Memory B cell (primary cell): ENCODE results near the gene LRP8.
A peak's percentile ranks its signal among the peaks of the same experiment; 100 is the strongest.

Experiments used
- ATAC-seq: fragments of 150-1000 bp; cut with Tn5 transposase; 2 replicates; pipeline ENCODE4 v1.10.0; 2021; ENCODE audit warnings: low read depth, mild to moderate bottlenecking, moderate library complexity
- DNase-seq, 2 donors: peaks; one replicate each; pipeline ENCODE4 v3.0.0; 2022; ENCODE audit warnings: low spot score in 2 of 2
- H3K27ac Mint-ChIP-seq: one replicate; pipeline ENCODE4 v1.8.0; 2022; ENCODE audit warnings: mild to moderate bottlenecking, moderate library complexity, mixed read lengths
- H3K27me3 Mint-ChIP-seq: one replicate; pipeline ENCODE4 v1.8.0; 2022; ENCODE audit warnings: mixed read lengths
- H3K36me3 Mint-ChIP-seq: one replicate; pipeline ENCODE4 v1.8.0; 2022; ENCODE audit warnings: mild to moderate bottlenecking, mixed read lengths
- H3K4me1 Mint-ChIP-seq: one replicate; pipeline ENCODE4 v1.8.0; 2022; ENCODE audit warnings: mixed read lengths
- H3K4me3 Mint-ChIP-seq: one replicate; pipeline ENCODE4 v1.8.0; 2022; ENCODE audit warnings: mild to moderate bottlenecking, moderate library complexity, mixed read lengths
- H3K9me3 Mint-ChIP-seq: one replicate; pipeline ENCODE4 v1.8.0; 2022; ENCODE audit warnings: mixed read lengths

LRP8 gene

DNA sequence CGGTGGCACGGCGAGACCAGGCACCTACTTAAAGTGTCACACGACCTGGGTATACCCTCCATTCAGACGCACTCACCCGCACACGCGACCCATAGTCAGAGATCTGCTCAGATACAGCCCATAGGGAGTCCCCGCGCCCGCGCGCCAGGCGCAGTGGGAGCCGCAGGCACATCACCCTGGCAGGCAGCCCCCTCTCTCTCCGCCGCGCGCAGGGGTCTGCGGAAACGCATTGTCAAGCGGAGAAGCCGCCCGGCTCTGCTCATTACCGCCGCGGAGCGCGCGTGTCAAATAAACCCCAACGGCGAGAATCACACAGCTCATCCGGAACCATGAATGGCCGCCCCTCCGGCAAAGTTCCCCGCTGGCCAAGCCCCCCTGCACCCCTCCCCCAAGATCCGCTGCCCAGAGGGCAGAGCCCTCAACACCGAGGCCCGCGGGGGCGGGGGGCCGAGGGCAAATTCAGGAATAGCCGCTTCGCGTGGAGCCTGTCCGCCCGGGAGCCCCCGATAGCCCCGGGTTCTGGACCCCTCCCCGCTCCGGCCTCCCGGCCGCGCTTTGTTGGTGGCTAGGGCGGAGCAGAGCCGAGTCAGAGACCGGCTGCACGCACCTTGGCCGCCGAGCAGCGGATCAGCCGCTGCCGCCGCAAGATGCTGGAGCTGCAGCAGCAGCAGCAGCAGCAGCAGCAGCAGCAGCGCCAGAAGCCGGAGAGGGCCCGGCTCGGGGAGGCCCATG lies 522 bp downstream of the LRP8 start:
- Mint-ChIP-seq H3K27me3 (no peaks in the 10 kb centered on the region), H3K36me3 (no peaks in the 10 kb centered on the region), H3K27ac (peak overlapping the region; percentile 79), H3K9me3 (no peaks in the 10 kb centered on the region), H3K4me3 (peak overlapping the region; percentile 92), H3K4me1 (peaks cover 11% of the 10 kb centered on the region)
- DNase-seq = peak; percentile 32 to 55
- peak; percentile 11 for ATAC-seq

DNA sequence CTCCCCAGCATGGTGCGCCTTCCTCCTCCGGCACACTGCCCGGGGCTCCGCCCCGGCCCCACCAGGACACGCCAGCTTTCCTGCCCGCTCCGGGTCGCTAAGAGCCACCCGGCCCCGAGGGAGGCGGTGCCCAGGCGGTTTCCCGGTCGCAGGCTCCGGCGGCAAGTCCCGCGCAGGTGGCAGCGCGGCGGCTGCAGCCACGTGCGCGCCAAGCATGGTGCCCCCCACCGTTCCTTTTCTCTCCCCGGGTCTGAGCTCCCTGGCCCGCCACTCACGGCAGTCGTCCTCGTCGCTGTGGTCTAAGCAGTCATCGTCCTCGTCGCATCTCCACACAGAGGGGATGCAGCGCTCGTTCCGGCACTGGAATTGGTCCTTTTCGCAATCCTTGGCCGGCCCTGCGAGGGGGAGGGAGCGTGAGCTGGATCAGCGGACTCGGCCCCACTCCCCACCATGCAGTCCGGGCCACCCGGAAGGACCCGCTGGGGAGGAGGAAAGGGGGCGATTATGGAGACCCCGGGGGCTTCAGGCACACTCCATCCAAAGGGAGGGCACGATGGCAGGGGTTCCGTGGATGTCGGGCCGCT lies 1.2 kb downstream of the LRP8 start:
- peak overlapping the region; percentile 92 for H3K4me3 Mint-ChIP-seq
- no peaks in the 10 kb centered on the region for H3K27me3 Mint-ChIP-seq
- H3K4me1 Mint-ChIP-seq = peaks cover 13% of the 10 kb centered on the region
- no peaks in the 10 kb centered on the region for H3K9me3 Mint-ChIP-seq
- ATAC-seq = peak; percentile 10
- DNase-seq = peak in 1 of 2 donors; percentile 23
- H3K36me3 Mint-ChIP-seq = no peaks in the 10 kb centered on the region
- H3K27ac Mint-ChIP-seq = peak overlapping the region; percentile 79

DNA sequence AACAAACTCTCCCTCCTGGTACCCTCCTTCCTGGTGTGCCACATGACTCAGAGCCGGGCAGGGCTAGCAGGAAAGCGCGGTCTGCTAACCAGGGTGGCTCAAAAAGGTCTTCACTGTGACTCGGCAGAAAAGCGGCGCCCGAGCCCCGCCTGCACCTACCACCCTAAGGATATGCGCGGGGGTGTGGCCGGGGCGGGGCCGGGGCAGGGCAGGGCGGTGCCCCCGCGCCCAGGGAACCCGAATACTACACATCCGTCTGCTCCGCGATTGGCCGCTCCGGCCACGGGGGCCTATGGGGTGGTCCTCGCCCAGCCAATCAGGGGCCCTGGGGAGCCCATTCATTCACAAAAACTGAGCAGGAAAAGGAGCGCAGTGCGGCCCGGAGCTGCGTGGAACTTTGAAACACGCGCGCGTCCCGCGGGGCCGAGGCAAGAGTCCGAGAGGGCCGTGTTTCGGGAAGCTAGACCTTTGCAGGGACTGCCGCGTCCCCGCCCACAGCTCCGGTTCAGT lies 1.7 kb downstream of the LRP8 start:
- Mint-ChIP-seq H3K4me3 (peak overlapping the region; percentile 92), H3K9me3 (no peaks in the 10 kb centered on the region), H3K4me1 (peaks cover 15% of the 10 kb centered on the region), H3K36me3 (no peaks in the 10 kb centered on the region), H3K27ac (peak overlapping the region; percentile 75), H3K27me3 (no peaks in the 10 kb centered on the region)
- DNase-seq (peak; percentile 80 to 85), ATAC-seq (peak; percentile 86)

DNA sequence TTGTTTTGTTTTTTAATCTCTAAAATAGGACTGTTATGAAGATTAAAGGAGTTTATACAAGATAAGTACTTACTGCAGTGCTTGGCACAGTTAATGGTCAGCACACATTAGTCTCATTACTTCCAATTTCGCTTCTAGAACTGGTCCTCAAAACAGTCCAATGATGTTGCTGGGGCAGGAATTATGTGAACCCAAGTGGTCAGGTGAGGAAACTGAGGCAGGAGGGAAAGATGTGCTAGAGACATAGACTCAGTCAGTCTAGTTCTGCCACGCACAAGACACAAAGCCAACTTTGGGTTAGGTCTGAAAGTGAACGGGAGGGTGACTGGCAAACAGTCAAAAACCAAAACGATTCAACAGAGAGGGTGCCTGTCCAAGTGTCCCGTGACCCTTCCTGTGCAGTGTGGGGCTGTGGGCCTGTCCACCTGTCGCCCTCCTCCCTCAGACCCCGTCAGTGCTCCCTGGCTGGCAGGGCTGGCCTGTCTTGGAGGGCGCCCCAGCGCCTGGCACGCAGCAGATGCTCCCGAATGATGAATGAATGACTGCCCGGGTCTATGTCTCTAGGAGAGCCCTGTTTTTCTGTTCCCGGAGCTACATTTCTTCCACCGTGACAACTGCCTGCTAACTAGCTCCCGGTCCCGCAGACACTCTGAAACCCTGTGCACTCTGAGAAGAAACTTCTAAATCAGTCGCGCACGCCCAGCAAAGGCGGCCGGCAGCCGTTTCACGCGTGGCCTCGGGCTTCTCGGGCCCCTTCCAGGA lies 2.4 kb downstream of the LRP8 start:
- peak overlapping the region; percentile 92 for H3K4me3 Mint-ChIP-seq
- ATAC-seq (no peak), DNase-seq (no peak)
- H3K27ac Mint-ChIP-seq = peak overlapping the region; percentile 75
- no peaks in the 10 kb centered on the region for H3K9me3 Mint-ChIP-seq
- H3K36me3 Mint-ChIP-seq = no peaks in the 10 kb centered on the region
- peaks cover 18% of the 10 kb centered on the region for H3K4me1 Mint-ChIP-seq
- H3K27me3 Mint-ChIP-seq = no peaks in the 10 kb centered on the region

DNA sequence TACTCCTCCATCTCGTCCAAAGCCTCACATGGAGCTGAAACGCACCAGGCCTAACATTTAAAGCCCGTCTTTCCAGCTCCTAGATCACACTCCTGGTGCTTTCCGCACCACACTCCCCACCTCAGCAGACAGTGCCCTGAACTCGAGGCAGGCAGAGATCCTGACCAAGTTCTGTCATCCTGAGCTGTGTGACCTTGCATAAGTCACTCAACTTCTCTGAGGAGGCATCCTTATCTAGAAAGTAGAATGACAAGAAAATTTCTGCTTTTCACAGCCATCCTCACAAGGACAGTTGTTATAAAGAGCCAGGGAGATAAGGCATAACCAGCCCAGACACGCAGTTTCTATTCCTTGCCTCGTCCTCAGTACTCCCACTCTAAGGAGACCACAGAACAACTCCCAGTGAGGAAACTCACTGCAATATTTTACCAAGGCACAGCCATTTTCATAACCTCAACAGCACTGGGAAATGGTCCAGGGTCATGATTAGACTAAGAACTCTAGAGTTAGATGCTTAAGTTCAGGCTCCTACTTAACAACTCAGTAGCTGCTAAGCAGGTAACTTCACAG lies 3.1 kb downstream of the LRP8 start:
- H3K36me3 Mint-ChIP-seq = no peaks in the 10 kb centered on the region

DNA sequence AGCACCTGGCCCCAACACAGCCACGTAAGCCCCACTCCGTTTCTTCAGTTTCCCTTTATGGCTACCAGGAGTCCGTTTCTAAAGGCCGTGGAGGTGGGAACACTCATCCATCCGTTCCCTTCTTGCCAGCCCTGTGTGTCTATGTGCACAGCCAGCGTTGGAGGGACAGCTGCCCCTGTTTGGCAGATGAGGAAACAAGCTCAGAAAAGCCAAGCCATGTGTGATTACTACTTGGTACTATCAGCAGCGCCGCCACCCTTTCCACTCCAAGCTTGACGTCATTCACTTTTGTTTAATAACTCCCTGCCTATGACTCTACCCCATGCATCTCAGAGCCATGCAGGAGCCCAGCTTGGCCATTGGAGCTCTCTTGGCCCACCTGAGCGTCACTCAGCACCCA lies 3.5 kb downstream of the LRP8 start:
- peaks cover 18% of the 10 kb centered on the region for H3K4me1 Mint-ChIP-seq
- H3K27ac Mint-ChIP-seq = no peak overlapping the region
- no peak overlapping the region for H3K4me3 Mint-ChIP-seq
- H3K36me3 Mint-ChIP-seq = no peaks in the 10 kb centered on the region
- H3K27me3 Mint-ChIP-seq = no peaks in the 10 kb centered on the region
- ATAC-seq = no peak
- DNase-seq = no peak
- no peaks in the 10 kb centered on the region for H3K9me3 Mint-ChIP-seq

More for the DNA sequence above, 3.1 kb downstream of the LRP8 start:
- no peak overlapping the region for H3K27ac Mint-ChIP-seq
- no peak overlapping the region for H3K4me3 Mint-ChIP-seq
- no peaks in the 10 kb centered on the region for H3K9me3 Mint-ChIP-seq
- no peaks in the 10 kb centered on the region for H3K27me3 Mint-ChIP-seq
- DNase-seq (no peak), ATAC-seq (no peak)
- H3K4me1 Mint-ChIP-seq = peaks cover 18% of the 10 kb centered on the region

DNA sequence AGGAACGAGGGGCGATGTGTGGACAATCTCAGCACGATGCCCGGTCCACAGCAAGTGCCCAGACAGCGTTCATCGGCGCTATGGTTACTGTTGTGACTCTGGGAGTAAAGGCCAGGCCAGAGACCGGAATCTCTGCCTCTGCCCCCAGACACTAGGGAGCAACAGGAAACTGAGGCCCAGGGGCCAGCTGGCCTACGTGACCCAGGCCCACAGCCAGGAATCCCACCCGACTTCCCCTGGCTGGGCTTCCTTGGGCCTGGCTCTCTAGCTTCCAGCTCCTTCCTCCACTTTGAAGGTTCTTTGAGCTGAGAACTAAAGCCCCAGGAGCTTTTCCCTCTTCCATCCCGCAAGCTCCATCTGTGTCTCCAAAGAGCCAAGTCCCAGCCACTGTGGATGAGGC lies 4.6 kb downstream of the LRP8 start:
- ATAC-seq (no peak), DNase-seq (no peak)
- H3K27me3 Mint-ChIP-seq = no peaks in the 10 kb centered on the region
- H3K4me3 Mint-ChIP-seq = no peak overlapping the region
- no peak overlapping the region for H3K27ac Mint-ChIP-seq
- H3K4me1 Mint-ChIP-seq = peaks cover 17% of the 10 kb centered on the region
- no peaks in the 10 kb centered on the region for H3K9me3 Mint-ChIP-seq
- H3K36me3 Mint-ChIP-seq = no peaks in the 10 kb centered on the region

DNA sequence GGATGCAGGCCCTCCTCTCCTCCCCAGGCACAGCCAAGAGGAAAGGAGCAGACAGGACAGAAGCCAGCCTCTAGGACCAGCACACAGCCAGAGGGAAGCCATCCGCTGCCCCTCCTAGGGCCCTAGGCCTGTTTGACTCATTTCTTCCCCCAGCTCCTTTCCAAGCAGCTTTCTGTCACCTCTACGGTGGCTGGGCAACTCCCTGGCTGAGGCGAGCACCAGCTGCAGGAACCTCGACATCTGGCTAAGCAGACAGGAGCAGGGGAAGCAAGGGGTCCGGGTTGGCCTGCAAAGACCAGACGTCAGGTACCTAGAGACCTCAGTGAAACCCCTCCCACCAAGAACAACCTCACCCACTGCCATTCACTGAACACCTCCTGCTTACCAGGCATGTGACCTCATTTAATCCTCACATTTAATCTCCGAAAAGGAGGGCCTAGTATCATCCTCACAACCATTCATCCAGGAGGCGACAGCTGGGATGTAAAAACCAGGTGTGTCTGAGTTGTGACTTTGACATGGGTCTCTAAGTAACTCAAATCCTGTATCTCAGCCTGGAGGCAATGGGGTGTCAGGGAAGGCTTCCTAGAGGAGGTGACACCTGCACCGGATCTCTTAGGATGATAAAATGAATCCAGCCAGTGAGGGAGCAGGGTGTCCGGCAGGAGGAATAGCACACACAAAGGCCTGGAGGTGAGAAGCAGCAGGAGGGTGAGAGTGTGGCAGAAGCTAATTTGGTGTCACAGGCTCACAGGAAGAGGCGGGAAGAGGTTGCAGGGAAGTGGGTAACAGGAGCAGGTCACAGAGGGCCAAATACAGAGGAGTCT lies 5.9 kb downstream of the LRP8 start:
- no peaks in the 10 kb centered on the region for H3K36me3 Mint-ChIP-seq
- H3K27ac Mint-ChIP-seq = no peak overlapping the region
- H3K27me3 Mint-ChIP-seq = no peaks in the 10 kb centered on the region
- peaks cover 22% of the 10 kb centered on the region for H3K4me1 Mint-ChIP-seq
- no peak for DNase-seq
- no peaks in the 10 kb centered on the region for H3K9me3 Mint-ChIP-seq
- ATAC-seq = no peak
- H3K4me3 Mint-ChIP-seq = no peak overlapping the region

DNA sequence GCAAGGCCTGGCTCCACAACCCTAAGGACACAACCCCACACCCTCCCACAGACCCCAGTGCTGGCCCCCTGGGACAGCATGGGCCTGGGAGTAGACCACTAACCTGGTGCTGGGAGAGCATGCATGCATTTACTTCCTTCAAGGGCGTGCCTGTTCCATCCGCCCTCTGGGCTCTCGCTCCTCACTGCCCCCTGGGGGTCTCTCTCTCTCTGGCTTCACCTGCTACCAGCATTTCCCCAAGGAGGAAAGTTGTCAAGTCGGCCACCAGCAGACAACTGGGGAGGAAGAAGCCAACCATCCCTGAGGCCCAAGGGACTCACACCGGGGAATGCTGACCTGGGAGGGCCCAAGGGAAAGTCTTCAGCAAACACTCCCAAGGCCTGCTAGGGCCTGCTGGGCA lies 6.5 kb downstream of the LRP8 start:
- Mint-ChIP-seq H3K4me3 (no peak overlapping the region), H3K9me3 (no peaks in the 10 kb centered on the region), H3K4me1 (peaks cover 22% of the 10 kb centered on the region), H3K27me3 (no peaks in the 10 kb centered on the region), H3K27ac (no peak overlapping the region), H3K36me3 (no peaks in the 10 kb centered on the region)
- no peak for ATAC-seq
- no peak for DNase-seq

DNA sequence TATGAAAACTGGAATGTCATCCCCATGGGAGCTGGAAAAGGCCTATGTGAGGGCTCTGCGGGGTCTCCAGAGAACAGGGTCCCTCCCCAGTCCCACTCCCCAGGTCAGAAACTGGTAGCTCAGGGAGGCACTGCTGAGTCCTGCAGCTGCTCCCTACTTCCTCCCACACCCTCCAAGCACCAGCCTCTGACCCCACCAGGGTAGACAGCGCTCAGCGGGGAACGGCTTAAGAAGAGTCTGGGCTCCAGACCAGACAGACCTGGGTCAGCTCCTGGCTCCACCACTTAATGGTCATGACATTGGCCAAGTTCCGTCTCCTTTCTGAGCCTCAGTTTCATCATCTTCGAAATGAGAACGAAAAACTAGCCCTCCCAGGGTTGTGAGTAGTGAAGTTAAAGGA lies 7.2 kb downstream of the LRP8 start:
- Mint-ChIP-seq H3K4me1 (peaks cover 18% of the 10 kb centered on the region), H3K27ac (no peak overlapping the region), H3K9me3 (no peaks in the 10 kb centered on the region), H3K27me3 (no peaks in the 10 kb centered on the region), H3K36me3 (no peaks in the 10 kb centered on the region), H3K4me3 (no peak overlapping the region)
- ATAC-seq (no peak), DNase-seq (no peak)

DNA sequence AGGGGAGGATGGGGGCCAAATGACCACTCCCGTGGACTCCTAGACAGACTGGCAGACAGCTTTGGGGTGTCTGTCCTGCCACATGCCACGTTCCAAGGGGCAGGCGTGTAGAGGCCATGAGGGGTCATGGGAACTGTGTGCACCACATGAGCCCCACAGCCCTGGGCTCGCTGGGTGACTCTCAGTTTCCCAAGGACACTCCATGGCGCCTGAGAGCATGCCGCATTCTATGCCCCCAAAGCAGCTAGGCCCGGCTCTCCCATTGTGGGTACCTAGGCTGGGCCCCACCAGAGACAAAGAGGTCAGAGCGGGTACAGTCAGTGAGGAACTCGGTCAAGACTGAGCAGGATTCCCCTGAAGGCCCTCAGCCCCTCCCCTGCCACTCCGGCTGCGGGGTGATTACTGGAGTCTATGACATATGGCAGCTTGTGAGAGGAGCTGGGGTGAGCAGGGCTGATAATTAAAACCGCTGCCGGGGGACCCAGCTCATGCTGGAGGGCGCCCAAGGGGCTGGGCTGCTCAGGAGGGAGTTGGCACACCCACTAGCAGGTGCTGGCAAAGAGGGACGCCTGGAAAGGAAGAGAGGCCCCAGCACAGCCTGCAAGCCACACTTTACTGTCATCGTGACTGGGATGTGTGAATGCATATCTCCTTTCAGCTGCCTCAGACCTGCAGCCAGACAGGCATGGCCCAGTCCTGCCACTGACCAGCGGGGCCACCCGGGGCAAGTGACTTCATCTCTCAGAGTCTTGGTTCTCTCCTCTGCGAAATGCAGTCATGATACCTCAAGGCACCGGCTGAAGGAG lies 8.4 kb downstream of the LRP8 start:
- Mint-ChIP-seq H3K9me3 (no peaks in the 10 kb centered on the region), H3K36me3 (no peaks in the 10 kb centered on the region), H3K27me3 (no peaks in the 10 kb centered on the region), H3K4me1 (peaks cover 16% of the 10 kb centered on the region), H3K27ac (no peak overlapping the region), H3K4me3 (no peak overlapping the region)
- no peak for ATAC-seq
- no peak for DNase-seq

DNA sequence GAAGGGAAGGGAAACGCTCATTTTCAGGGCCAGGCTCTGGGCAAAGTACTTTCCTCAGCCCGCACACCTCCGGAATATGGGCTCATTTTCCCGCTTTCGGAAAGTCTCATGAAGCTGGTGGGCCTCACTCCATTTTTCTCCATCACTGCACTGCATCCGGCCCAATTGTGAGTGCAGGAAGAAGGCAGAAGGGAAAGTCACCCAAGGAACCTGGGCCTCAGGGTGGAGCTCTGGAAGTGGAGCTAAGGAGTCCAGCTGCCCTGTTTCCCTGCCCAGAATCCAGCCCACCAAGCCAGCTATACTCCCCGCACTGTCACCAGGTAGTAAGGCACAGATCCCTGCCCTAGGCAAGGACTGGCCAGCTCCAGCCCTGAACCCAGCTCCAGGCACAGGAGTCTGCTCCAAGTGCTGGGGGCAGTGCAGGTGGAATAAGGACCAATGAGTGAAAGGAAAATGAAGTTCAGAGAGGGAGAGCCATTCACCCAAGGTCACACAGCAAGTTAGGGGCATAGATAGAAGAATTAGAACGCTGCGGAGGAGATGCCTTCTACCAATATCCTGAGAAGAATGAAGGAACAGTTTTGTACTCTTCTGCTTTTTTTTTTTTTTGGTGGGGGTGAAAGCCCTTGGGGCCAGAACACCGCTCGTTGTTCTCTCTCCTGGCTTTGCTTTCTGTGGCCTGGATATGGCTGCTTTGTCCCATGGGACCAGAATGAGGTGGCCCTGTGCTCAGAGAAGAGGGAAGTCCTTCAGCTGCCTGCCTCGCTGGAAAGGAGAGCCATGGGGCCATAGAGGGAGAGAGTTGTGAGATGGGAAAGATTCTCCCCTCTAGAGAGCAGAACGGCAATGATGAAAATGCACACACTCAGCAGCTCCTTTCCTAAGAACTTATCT lies 10.0 kb downstream of the LRP8 start:
- ATAC-seq (peak; percentile 63), DNase-seq (no peak)
- no peaks in the 10 kb centered on the region for H3K27me3 Mint-ChIP-seq
- no peak overlapping the region for H3K4me3 Mint-ChIP-seq
- peaks cover 23% of the 10 kb centered on the region for H3K4me1 Mint-ChIP-seq
- H3K36me3 Mint-ChIP-seq = no peaks in the 10 kb centered on the region
- H3K27ac Mint-ChIP-seq = peak overlapping the region; percentile 8
- no peaks in the 10 kb centered on the region for H3K9me3 Mint-ChIP-seq
